Neural cell (in vitro differentiated cells): ENCODE data around the gene PLXNA2.

ENCODE experiments used
- EP300 ChIP-seq: fragments of 450-650 bp; conservative IDR thresholded peaks from 2 replicates; pipeline ENCODE4 v1.6.1; 2014; ENCODE audit warnings: antibody characterized with exemption, mild to moderate bottlenecking, moderate library complexity; ENCODE audit not compliant: poor library complexity, severe bottlenecking
- EZH2 ChIP-seq: fragments of 200-600, 300-800 bp; shearing (Covaris generic), sonication (generic); IDR thresholded peaks from 2 replicates; pipeline ENCODE4 v1.6.1; 2014; ENCODE audit warnings: antibody characterized with exemption, low read length, borderline replicate concordance, mild to moderate bottlenecking; ENCODE audit not compliant: insufficient read depth, poor library complexity, severe bottlenecking
- RAD21 ChIP-seq: fragments of 450-650 bp; conservative IDR thresholded peaks from 2 replicates; pipeline ENCODE4 v1.6.1; 2014; ENCODE audit warnings: antibody characterized with exemption, mild to moderate bottlenecking, moderate library complexity
- TAF1 ChIP-seq: IDR thresholded peaks from 2 replicates; pipeline ENCODE4 v1.6.1; 2012; ENCODE audit warnings: low read depth
- TF ChIP-seq, protein P1 (sequence below): fragments of 450-650 bp; IDR thresholded peaks from 2 replicates; pipeline ENCODE4 v1.5.1; 2014; ENCODE audit warnings: antibody characterized with exemption, mild to moderate bottlenecking, moderate library complexity; ENCODE audit not compliant: poor library complexity, severe bottlenecking
- TF ChIP-seq, protein P2 (sequence below): IDR thresholded peaks from 2 replicates; pipeline ENCODE4 v1.6.1; 2012; ENCODE audit warnings: borderline replicate concordance

DNA sequence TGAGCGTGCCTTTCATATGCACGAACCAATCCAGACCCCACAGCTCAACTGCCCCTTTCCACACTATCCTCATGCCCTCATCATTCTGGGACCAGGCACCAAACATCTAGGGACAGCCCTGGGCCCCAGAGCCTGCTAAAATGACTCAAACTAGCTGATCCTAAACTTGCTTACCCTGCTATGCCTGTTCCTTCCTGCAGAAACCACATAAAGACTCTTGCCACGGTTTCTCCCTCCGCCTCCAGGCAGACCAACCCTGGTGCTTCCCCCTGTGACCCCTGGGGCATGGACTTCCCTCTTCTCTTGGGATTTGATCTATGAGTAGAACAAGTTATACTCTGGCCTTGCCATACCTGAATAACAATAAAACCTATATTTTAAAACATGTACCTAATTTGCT, 195.3 kb downstream of the PLXNA2 start:
- TF ChIP-seq, protein P1, sequence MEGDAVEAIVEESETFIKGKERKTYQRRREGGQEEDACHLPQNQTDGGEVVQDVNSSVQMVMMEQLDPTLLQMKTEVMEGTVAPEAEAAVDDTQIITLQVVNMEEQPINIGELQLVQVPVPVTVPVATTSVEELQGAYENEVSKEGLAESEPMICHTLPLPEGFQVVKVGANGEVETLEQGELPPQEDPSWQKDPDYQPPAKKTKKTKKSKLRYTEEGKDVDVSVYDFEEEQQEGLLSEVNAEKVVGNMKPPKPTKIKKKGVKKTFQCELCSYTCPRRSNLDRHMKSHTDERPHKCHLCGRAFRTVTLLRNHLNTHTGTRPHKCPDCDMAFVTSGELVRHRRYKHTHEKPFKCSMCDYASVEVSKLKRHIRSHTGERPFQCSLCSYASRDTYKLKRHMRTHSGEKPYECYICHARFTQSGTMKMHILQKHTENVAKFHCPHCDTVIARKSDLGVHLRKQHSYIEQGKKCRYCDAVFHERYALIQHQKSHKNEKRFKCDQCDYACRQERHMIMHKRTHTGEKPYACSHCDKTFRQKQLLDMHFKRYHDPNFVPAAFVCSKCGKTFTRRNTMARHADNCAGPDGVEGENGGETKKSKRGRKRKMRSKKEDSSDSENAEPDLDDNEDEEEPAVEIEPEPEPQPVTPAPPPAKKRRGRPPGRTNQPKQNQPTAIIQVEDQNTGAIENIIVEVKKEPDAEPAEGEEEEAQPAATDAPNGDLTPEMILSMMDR: no peak
- TF ChIP-seq EZH2: no peak
- no peak for TF ChIP-seq TAF1
- no peak for TF ChIP-seq RAD21
- no peak for TF ChIP-seq EP300
- TF ChIP-seq, protein P2, sequence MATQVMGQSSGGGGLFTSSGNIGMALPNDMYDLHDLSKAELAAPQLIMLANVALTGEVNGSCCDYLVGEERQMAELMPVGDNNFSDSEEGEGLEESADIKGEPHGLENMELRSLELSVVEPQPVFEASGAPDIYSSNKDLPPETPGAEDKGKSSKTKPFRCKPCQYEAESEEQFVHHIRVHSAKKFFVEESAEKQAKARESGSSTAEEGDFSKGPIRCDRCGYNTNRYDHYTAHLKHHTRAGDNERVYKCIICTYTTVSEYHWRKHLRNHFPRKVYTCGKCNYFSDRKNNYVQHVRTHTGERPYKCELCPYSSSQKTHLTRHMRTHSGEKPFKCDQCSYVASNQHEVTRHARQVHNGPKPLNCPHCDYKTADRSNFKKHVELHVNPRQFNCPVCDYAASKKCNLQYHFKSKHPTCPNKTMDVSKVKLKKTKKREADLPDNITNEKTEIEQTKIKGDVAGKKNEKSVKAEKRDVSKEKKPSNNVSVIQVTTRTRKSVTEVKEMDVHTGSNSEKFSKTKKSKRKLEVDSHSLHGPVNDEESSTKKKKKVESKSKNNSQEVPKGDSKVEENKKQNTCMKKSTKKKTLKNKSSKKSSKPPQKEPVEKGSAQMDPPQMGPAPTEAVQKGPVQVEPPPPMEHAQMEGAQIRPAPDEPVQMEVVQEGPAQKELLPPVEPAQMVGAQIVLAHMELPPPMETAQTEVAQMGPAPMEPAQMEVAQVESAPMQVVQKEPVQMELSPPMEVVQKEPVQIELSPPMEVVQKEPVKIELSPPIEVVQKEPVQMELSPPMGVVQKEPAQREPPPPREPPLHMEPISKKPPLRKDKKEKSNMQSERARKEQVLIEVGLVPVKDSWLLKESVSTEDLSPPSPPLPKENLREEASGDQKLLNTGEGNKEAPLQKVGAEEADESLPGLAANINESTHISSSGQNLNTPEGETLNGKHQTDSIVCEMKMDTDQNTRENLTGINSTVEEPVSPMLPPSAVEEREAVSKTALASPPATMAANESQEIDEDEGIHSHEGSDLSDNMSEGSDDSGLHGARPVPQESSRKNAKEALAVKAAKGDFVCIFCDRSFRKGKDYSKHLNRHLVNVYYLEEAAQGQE: no peak
